SK-N-SH (cell line): ENCODE measurements around the gene COL24A1. TPM values are rescaled to one million over a fixed set of nuclear protein-coding genes. Genes with fewer than 3 reads are reported as not detected.

ENCODE experiments used
- CTCF ChIA-PET: fragments of 300-600, 350-600 bp; formaldehyde crosslinking; extraction: SDS; loops from one replicate; lab custom pipeline; 2021; lab: Yijun Ruan, JAX
- POLR2A ChIA-PET: fragments of 350-600 bp; sonication (Branson Sonifier 250); formaldehyde crosslinking; extraction: SDS; loops from one replicate; lab custom pipeline; 2020; ENCODE audit warnings: antibody characterized with exemption, inconsistent platforms; lab: Yijun Ruan, JAX
- DNase-seq: peaks from one replicate; pipeline ENCODE4 v3.0.0; 2012
- H2AFZ ChIP-seq: fragments of 200-600 bp; sonication (generic); 2 replicates; pipeline ENCODE4 v1.8.1; 2016; ENCODE audit warnings: antibody characterized with exemption, mild to moderate bottlenecking, low read depth
- H3F3A ChIP-seq: fragments of 200-600 bp; sonication (generic); replicated peaks from 2 replicates; pipeline ENCODE3; 2016; ENCODE audit warnings: antibody characterized with exemption, mild to moderate bottlenecking; ENCODE audit not compliant: insufficient read depth
- H3K27ac ChIP-seq, 2 experiments: fragments of 200-500 bp in 1 of 2; fragments of 200-600 bp in 1 of 2; sonication (Bioruptor generic) in 1 of 2; sonication (generic), shearing (Covaris generic) in 1 of 2; 2 replicates each; pipeline versions ENCODE4 v1.5.1 to v1.6.1; 2014 to 2016; ENCODE audit warnings: low read depth in 2 of 2, inconsistent platforms in 1 of 2, low read length in 1 of 2, mild to moderate bottlenecking in 1 of 2, mixed read lengths in 1 of 2
- H3K27me3 ChIP-seq: fragments of 200-600 bp; sonication (generic), shearing (Covaris generic); 2 replicates; pipeline ENCODE4 v1.6.1; 2016; ENCODE audit warnings: mixed run types; ENCODE audit not compliant: insufficient read depth
- H3K36me3 ChIP-seq, 2 experiments: fragments of 200-500 bp in 1 of 2; fragments of 200-600 bp in 1 of 2; sonication (Bioruptor generic) in 1 of 2; sonication (generic) in 1 of 2; replicated peaks in 1 of 2; 2 replicates each; pipeline versions ENCODE3 to v1.5.1; 2014 to 2016; ENCODE audit warnings: low read length in 1 of 2, mild to moderate bottlenecking in 1 of 2; ENCODE audit not compliant: insufficient read depth in 2 of 2, control insufficient read depth in 1 of 2
- H3K4me1 ChIP-seq, 2 experiments: fragments of 200-500 bp in 1 of 2; fragments of 200-600 bp in 1 of 2; sonication (Bioruptor generic) in 1 of 2; sonication (generic), shearing (Covaris generic) in 1 of 2; 2 replicates each; pipeline versions ENCODE4 v1.5.1 to v1.6.1; 2014 to 2016; ENCODE audit warnings: low read depth in 1 of 2, low read length in 1 of 2, mixed run types in 1 of 2; ENCODE audit not compliant: insufficient read depth in 2 of 2, control insufficient read depth in 1 of 2
- H3K4me2 ChIP-seq: fragments of 200-600 bp; sonication (generic), shearing (Covaris generic); 2 replicates; pipeline ENCODE4 v1.6.1; 2017; ENCODE audit warnings: mixed run types
- H3K4me3 ChIP-seq, 2 experiments: fragments of 200-500 bp in 1 of 2; fragments of 200-600 bp in 1 of 2; sonication (Bioruptor generic) in 1 of 2; sonication (generic), shearing (Covaris generic) in 1 of 2; 2 replicates each; pipeline versions ENCODE4 v1.5.1 to v1.8.1; 2014 to 2016; ENCODE audit warnings: low read depth in 2 of 2, inconsistent platforms in 1 of 2, low read length in 1 of 2, mild to moderate bottlenecking in 1 of 2, mixed read lengths in 1 of 2, moderate library complexity in 1 of 2
- H3K79me2 ChIP-seq: fragments of 200-600 bp; sonication (generic); 2 replicates; pipeline ENCODE4 v1.8.1; 2017; ENCODE audit warnings: mild to moderate bottlenecking; ENCODE audit not compliant: insufficient read depth
- H3K9ac ChIP-seq: fragments of 200-600 bp; sonication (generic); 2 replicates; pipeline ENCODE4 v1.6.1; 2017; ENCODE audit warnings: mixed run types
- H3K9me2 ChIP-seq: fragments of 200-600 bp; sonication (generic); 2 replicates; pipeline ENCODE4 v1.6.1; 2017; ENCODE audit warnings: mixed run types
- H3K9me3 ChIP-seq: fragments of 200-600 bp; sonication (generic); 2 replicates; pipeline ENCODE4 v1.6.1; 2017; ENCODE audit warnings: mixed run types, mild to moderate bottlenecking, moderate library complexity
- H4K20me1 ChIP-seq: fragments of 200-600 bp; sonication (generic); 2 replicates; pipeline ENCODE4 v1.6.1; 2017; ENCODE audit warnings: mild to moderate bottlenecking, mixed run types; ENCODE audit not compliant: insufficient read depth
- CHD2 ChIP-seq: fragments of 150-350 bp; IDR thresholded peaks from 2 replicates; pipeline ENCODE4 v1.6.1; 2018; ENCODE audit warnings: low read length; ENCODE audit not compliant: partially characterized antibody
- EP300 ChIP-seq, 2 experiments: IDR thresholded peaks; 2 replicates each; pipeline versions ENCODE4 v1.4.0 to v1.6.1; 2012; ENCODE audit warnings: borderline replicate concordance in 1 of 2, low read depth in 1 of 2, low read length in 1 of 2
- EZH2phosphoT487 ChIP-seq: fragments of 200-600 bp; sonication (generic); IDR thresholded peaks from 2 replicates; pipeline ENCODE4 v1.6.1; 2017; ENCODE audit warnings: low read depth, mixed run types, mild to moderate bottlenecking, antibody characterized with exemption, moderate library complexity, borderline replicate concordance
- FOXM1 ChIP-seq: IDR thresholded peaks from 2 replicates; pipeline ENCODE4 v1.4.0; 2012; ENCODE audit warnings: low read depth, mild to moderate bottlenecking
- JUND ChIP-seq: IDR thresholded peaks from 2 replicates; pipeline ENCODE4 v1.4.0; 2012
- MEF2A ChIP-seq: IDR thresholded peaks from 2 replicates; pipeline ENCODE4 v1.4.0; 2012; ENCODE audit warnings: low read depth, borderline replicate concordance
- MXI1 ChIP-seq: IDR thresholded peaks from 2 replicates; pipeline ENCODE4 v1.6.1; 2012; ENCODE audit warnings: mild to moderate bottlenecking, low read depth, low read length, improper control_type of control experiment
- NFIC ChIP-seq: IDR thresholded peaks from 2 replicates; pipeline ENCODE4 v1.4.0; 2012; ENCODE audit warnings: borderline replicate concordance
- POLR2AphosphoS5 ChIP-seq: IDR thresholded peaks from 2 replicates; pipeline ENCODE4 v1.6.1; 2012; ENCODE audit warnings: low read depth, low read length
- RCOR1 ChIP-seq: fragments of 150-350 bp; IDR thresholded peaks from 2 replicates; pipeline ENCODE4 v1.6.1; 2017; ENCODE audit warnings: antibody characterized with exemption, low read length
- RFX5 ChIP-seq: IDR thresholded peaks from 2 replicates; pipeline ENCODE4 v1.6.1; 2012; ENCODE audit warnings: mild to moderate bottlenecking, improper control_type of control experiment, low read length
- SIN3A ChIP-seq: IDR thresholded peaks from 2 replicates; pipeline ENCODE4 v1.6.1; 2012; ENCODE audit warnings: low read depth, mild to moderate bottlenecking, low read length, moderate library complexity, borderline replicate concordance
- TCF12 ChIP-seq: IDR thresholded peaks from 2 replicates; pipeline ENCODE4 v1.4.0; 2012
- WGBS: methylation state at CpG from one replicate; pipeline ENCODE4 v1.1.6; 2017; ENCODE audit warnings: low lambda C conversion rate; 5-methylcytosine and 5-hydroxymethylcytosine counted together
- polyA plus RNA-seq, 3 experiments: library from polyadenylated mRNA; depleted of rRNA; stranded (reverse); fragments of >200 nt; gene quantifications; 2 replicates each; pipeline ENCODE4 v1.2.3, GENCODE V29; 2012
- TF ChIP-seq, protein P1 (sequence below): IDR thresholded peaks from 2 replicates; pipeline ENCODE4 v1.4.0; 2012; ENCODE audit warnings: low read depth, borderline replicate concordance
- TF ChIP-seq, protein P2 (sequence below): fragments of 150-350 bp; IDR thresholded peaks from 2 replicates; pipeline ENCODE4 v1.6.1; 2017; ENCODE audit warnings: antibody characterized with exemption, low read length, low read depth, borderline replicate concordance
- TF ChIP-seq, protein P3 (sequence below): IDR thresholded peaks from 2 replicates; pipeline ENCODE4 v1.6.1; 2012; ENCODE audit warnings: mild to moderate bottlenecking, low read depth, low read length, moderate library complexity

Gene COL24A1
- polyA plus RNA-seq, 1 of the 3 experiments (the other 2 are of a cell fraction): not detected

GRCh38 chr1:85762804-85763203, 393.8 kb downstream of the COL24A1 start:
- no peak overlapping the region for H3K4me2 ChIP-seq
- H3K4me3 ChIP-seq: no peak overlapping the region
- H4K20me1 ChIP-seq: no peaks in the 10 kb centered on the region
- no peak overlapping the region for H3K27ac ChIP-seq
- no peaks in the 10 kb centered on the region for H3K9me2 ChIP-seq
- no peaks in the 10 kb centered on the region for H3K79me2 ChIP-seq
- no peaks in the 10 kb centered on the region for H3K36me3 ChIP-seq
- DNase-seq: no peak
- TF ChIP-seq EP300 (IDR thresholded peaks at IDR 0.05; ENCODE audit: borderline replicate concordance in 1 of 2, low read depth in 1 of 2, low read length in 1 of 2) (no peak), NFIC (no peak), EZH2phosphoT487 (no peak)
- H3F3A ChIP-seq: no peaks in the 10 kb centered on the region
- no peaks in the 10 kb centered on the region; the same call in 1 of the 2 replicates for H3K27me3 ChIP-seq
- CTCF ChIA-PET: no interaction called here
- H3K9ac ChIP-seq: no peak overlapping the region
- H2AFZ ChIP-seq: no peak overlapping the region
- WGBS: 7% methylated on average over 1 of the region's 1 CpG
- no peaks in the 10 kb centered on the region for H3K4me1 ChIP-seq
- POLR2A ChIA-PET: no interaction called here
- H3K9me3 ChIP-seq: no peaks in the 10 kb centered on the region

DNA sequence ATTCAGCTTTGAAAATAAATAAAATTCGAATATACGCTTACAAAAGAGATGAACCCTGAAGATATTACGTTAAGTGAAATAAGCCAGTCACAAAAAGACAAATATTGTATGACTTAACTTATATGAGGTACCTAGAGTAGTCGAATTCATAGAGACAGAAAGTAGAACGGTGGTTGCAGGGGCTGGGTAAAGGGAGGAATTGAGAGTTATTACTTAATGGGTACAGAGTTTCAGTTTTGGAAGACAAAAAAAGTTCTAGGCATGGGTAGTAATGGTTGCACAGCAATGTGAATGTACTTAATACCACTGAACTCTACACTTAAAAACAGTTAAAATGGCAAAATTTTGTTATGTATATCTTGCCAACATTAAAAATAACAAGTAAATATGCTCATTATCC, 399.7 kb downstream of the COL24A1 start:
- 12% methylated on average over 5 of the region's 5 CpGs for WGBS
- Histone ChIP-seq H3K9me2 (no peaks in the 10 kb centered on the region), H2AFZ (no peak overlapping the region), H3K27ac (no peak overlapping the region), H3K9ac (no peak overlapping the region), H3F3A (no peaks in the 10 kb centered on the region), H3K4me1 (no peaks in the 10 kb centered on the region), H4K20me1 (no peaks in the 10 kb centered on the region), H3K4me2 (no peak overlapping the region), H3K4me3 (no peak overlapping the region), H3K79me2 (no peaks in the 10 kb centered on the region), H3K36me3 (no peaks in the 10 kb centered on the region), H3K9me3 (no peaks in the 10 kb centered on the region), H3K27me3 (no peaks in the 10 kb centered on the region)
- ChIA-PET POLR2A (no interaction called here), CTCF (no interaction called here)
- no peak for DNase-seq
- TF ChIP-seq RCOR1 (no peak), POLR2AphosphoS5 (no peak), MEF2A (no peak), SIN3A (no peak), JUND (no peak), RFX5 (no peak), TCF12 (no peak)
- TF ChIP-seq, protein P1, sequence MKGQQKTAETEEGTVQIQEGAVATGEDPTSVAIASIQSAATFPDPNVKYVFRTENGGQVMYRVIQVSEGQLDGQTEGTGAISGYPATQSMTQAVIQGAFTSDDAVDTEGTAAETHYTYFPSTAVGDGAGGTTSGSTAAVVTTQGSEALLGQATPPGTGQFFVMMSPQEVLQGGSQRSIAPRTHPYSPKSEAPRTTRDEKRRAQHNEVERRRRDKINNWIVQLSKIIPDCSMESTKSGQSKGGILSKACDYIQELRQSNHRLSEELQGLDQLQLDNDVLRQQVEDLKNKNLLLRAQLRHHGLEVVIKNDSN: no peak
- TF ChIP-seq, protein P2, sequence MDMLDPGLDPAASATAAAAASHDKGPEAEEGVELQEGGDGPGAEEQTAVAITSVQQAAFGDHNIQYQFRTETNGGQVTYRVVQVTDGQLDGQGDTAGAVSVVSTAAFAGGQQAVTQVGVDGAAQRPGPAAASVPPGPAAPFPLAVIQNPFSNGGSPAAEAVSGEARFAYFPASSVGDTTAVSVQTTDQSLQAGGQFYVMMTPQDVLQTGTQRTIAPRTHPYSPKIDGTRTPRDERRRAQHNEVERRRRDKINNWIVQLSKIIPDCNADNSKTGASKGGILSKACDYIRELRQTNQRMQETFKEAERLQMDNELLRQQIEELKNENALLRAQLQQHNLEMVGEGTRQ: no peak

DNA sequence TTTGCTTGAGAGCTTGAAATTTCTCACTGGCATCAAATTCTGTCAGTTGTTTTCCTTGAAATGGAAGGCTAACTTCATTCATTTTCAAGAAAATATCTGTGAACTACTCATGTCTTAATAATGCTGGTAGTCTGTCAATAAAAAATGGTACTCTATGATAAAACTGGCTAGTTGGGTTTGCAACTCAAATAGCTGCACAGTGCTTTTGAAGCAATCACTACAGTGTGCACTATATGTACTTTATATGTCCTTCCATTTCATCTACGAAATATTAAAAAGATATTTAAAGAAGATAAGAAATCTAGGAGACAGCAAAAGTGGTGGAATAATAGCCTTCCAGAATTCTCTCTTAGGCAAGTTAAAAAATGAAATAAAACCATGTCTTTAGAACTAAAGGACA, 408.5 kb downstream of the COL24A1 start:
- no peaks in the 10 kb centered on the region for H3K9me2 ChIP-seq
- CTCF ChIA-PET: interaction anchor here (0.7 kb wide), 1 partner anchor 14 kb away, joined by 3 read pairs; no protein-coding TSS in a partner anchor

More for the DNA sequence above, 408.5 kb downstream of the COL24A1 start:
- Histone ChIP-seq H3K79me2 (no peaks in the 10 kb centered on the region), H3F3A (no peaks in the 10 kb centered on the region), H3K36me3 (no peaks in the 10 kb centered on the region), H4K20me1 (no peaks in the 10 kb centered on the region), H3K4me1 (no peaks in the 10 kb centered on the region), H3K27ac (no peak overlapping the region), H2AFZ (no peak overlapping the region), H3K9me3 (no peaks in the 10 kb centered on the region), H3K4me3 (no peak overlapping the region), H3K9ac (no peak overlapping the region), H3K4me2 (no peak overlapping the region), H3K27me3 (no peaks in the 10 kb centered on the region)
- 7% methylated on average over 1 of the region's 1 CpG for WGBS
- no peak for DNase-seq
- TF ChIP-seq MEF2A: no peak
- TF ChIP-seq CHD2: no peak
- no peak for TF ChIP-seq RFX5
- TF ChIP-seq FOXM1: no peak
- TF ChIP-seq RCOR1: no peak
- TF ChIP-seq TCF12: no peak
- TF ChIP-seq, protein P3, sequence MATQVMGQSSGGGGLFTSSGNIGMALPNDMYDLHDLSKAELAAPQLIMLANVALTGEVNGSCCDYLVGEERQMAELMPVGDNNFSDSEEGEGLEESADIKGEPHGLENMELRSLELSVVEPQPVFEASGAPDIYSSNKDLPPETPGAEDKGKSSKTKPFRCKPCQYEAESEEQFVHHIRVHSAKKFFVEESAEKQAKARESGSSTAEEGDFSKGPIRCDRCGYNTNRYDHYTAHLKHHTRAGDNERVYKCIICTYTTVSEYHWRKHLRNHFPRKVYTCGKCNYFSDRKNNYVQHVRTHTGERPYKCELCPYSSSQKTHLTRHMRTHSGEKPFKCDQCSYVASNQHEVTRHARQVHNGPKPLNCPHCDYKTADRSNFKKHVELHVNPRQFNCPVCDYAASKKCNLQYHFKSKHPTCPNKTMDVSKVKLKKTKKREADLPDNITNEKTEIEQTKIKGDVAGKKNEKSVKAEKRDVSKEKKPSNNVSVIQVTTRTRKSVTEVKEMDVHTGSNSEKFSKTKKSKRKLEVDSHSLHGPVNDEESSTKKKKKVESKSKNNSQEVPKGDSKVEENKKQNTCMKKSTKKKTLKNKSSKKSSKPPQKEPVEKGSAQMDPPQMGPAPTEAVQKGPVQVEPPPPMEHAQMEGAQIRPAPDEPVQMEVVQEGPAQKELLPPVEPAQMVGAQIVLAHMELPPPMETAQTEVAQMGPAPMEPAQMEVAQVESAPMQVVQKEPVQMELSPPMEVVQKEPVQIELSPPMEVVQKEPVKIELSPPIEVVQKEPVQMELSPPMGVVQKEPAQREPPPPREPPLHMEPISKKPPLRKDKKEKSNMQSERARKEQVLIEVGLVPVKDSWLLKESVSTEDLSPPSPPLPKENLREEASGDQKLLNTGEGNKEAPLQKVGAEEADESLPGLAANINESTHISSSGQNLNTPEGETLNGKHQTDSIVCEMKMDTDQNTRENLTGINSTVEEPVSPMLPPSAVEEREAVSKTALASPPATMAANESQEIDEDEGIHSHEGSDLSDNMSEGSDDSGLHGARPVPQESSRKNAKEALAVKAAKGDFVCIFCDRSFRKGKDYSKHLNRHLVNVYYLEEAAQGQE: no peak
- TF ChIP-seq EZH2phosphoT487: no peak
- TF ChIP-seq MXI1: no peak
- POLR2A ChIA-PET: no interaction called here
